Measurements from ENCODE around the gene AXIN1. TPM values are rescaled to one million over a fixed set of nuclear protein-coding genes. Genes with fewer than 3 reads are reported as not detected.

The AXIN1 gene
- polyA plus RNA-seq, 1 experiment = 3.5 TPM

DNA sequence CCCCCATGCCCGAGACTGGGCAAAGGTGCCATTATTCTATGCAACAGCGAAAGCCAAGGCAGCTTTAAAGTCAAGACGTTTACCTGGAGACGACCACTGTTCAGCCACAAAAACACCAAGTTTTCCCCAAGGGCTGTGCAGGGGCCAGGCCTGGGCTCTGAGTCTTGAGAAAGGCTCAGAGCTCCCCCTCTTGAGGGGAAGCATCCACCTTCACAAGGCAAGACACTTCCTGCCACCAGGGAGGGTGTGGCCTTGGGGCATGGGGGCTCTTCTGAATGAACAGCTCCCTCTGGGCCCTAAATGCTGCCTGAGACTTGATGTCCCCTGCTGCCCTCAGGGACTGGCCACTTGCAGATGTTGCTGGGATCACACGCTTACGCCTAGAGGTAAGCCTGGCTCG, 43.0 kb downstream of the AXIN1 start:
- Histone ChIP-seq H3K27ac (ENCODE audit: low read depth, low read length) (no peak overlapping the region), H3K4me3 (ENCODE audit: low read depth, low read length) (no peak overlapping the region), H3K27me3 (ENCODE audit: control insufficient read depth, insufficient read depth, low read length) (no peaks in the 10 kb centered on the region), H3K9me3 (ENCODE audit: control insufficient read depth, insufficient read depth, low read length) (no peaks in the 10 kb centered on the region)
- DNase-seq (ENCODE audit: low read depth, low spot score) = no peak
- ChIA-PET POLR2A (no interaction called here), CTCF (no interaction called here)
- TF ChIP-seq, protein P1, sequence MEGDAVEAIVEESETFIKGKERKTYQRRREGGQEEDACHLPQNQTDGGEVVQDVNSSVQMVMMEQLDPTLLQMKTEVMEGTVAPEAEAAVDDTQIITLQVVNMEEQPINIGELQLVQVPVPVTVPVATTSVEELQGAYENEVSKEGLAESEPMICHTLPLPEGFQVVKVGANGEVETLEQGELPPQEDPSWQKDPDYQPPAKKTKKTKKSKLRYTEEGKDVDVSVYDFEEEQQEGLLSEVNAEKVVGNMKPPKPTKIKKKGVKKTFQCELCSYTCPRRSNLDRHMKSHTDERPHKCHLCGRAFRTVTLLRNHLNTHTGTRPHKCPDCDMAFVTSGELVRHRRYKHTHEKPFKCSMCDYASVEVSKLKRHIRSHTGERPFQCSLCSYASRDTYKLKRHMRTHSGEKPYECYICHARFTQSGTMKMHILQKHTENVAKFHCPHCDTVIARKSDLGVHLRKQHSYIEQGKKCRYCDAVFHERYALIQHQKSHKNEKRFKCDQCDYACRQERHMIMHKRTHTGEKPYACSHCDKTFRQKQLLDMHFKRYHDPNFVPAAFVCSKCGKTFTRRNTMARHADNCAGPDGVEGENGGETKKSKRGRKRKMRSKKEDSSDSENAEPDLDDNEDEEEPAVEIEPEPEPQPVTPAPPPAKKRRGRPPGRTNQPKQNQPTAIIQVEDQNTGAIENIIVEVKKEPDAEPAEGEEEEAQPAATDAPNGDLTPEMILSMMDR (IDR thresholded peaks at IDR 0.05; ENCODE audit: low read depth, low read length) = no peak

DNA sequence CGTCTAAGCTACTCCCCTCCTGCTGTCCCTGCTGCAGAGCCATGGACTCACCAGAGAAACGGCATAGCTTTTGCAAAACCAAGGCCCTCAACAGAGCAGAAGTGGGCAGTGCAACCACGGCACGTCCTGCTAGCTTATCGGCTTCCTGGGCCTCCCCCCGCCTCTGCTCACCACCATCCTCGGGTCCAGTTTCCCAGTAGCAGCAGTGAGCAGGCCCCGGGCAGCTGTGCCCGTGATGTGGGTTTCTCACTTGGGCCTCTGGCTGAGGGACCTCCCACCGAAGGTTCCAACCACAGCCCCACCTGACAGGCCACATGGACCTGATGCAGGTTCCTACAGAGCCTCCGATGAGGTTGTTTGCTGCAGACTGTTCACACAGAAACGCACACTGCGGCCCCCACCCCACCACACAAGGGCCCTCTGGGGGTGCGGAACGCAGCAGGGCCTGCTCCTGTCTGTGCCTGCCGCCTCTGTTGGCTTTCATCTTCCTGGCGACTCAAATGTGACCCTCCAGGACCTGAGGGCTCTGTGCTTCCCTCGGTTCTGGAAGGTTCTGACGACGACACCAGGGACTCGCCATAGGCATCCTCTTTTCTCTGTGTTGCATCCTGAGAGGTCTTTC, 44.7 kb downstream of the AXIN1 start:
- Histone ChIP-seq H3K4me3 (ENCODE audit: low read depth, low read length) (no peak overlapping the region), H3K9me3 (ENCODE audit: control insufficient read depth, insufficient read depth, low read length) (no peaks in the 10 kb centered on the region), H3K27me3 (ENCODE audit: control insufficient read depth, insufficient read depth, low read length) (no peaks in the 10 kb centered on the region), H3K27ac (ENCODE audit: low read depth, low read length) (no peak overlapping the region)
- CTCF ChIA-PET = no interaction called here
- no peak for DNase-seq (ENCODE audit: low read depth, low spot score)
- TF ChIP-seq, protein P1 (IDR thresholded peaks at IDR 0.05; ENCODE audit: low read depth, low read length) = no peak
- POLR2A ChIA-PET = no interaction called here

GRCh38 chr16:306911-307370, 45.6 kb downstream of the AXIN1 start:
- Histone ChIP-seq H3K4me3 (ENCODE audit: low read depth, low read length) (no peak overlapping the region), H3K9me3 (ENCODE audit: control insufficient read depth, insufficient read depth, low read length) (no peaks in the 10 kb centered on the region; the same call in 1 of the 2 replicates), H3K27me3 (ENCODE audit: control insufficient read depth, insufficient read depth, low read length) (no peaks in the 10 kb centered on the region), H3K27ac (ENCODE audit: low read depth, low read length) (no peak overlapping the region)
- CTCF ChIA-PET = no interaction called here
- TF ChIP-seq, protein P1 (IDR thresholded peaks at IDR 0.05; ENCODE audit: low read depth, low read length) = no peak
- POLR2A ChIA-PET = no interaction called here
- DNase-seq (ENCODE audit: low read depth, low spot score) = no peak

DNA sequence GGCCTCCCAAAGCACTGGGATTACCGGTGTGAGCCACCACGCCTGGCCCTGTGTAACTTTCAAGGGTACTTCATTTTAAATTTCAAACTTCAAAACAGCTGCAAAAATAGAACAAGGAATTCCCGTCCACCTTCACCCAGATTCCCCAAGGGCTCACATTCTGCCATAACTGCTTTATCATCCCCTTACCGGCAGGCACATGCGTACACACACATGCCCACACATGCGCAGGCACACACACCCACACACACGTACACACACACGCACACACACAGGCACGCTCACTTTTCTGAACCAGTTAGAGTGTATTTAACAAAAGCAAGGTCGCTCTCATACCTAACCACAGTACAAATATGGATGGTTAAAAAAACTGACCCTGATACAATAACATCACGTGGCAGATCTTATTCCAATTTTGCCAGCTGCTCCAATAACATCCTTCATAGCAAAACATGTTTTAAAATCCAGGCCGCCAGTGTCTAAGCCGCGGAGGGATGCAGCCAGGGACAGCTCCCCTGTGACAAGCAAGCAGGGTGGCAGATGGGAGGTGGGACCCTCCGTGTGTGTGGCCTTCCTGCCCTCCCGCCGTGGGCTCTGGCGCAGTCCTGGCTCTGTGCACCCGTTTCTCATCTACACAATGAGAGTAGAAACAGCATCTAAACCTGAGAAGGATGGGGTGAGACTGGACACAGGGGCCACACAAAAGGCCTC, 46.5 kb downstream of the AXIN1 start:
- CTCF ChIA-PET = no interaction called here

More for the DNA sequence above, 46.5 kb downstream of the AXIN1 start:
- POLR2A ChIA-PET = interaction anchor here (0.7 kb wide), 1 partner anchor 19 kb away, joined by 3 read pairs; no protein-coding TSS in a partner anchor
- Histone ChIP-seq H3K4me3 (ENCODE audit: low read depth, low read length) (no peak overlapping the region), H3K9me3 (ENCODE audit: control insufficient read depth, insufficient read depth, low read length) (no peaks in the 10 kb centered on the region; the same call in 1 of the 2 replicates), H3K27ac (ENCODE audit: low read depth, low read length) (no peak overlapping the region), H3K27me3 (ENCODE audit: control insufficient read depth, insufficient read depth, low read length) (no peaks in the 10 kb centered on the region)
- no peak for DNase-seq (ENCODE audit: low read depth, low spot score)
- TF ChIP-seq, protein P1 (IDR thresholded peaks at IDR 0.05; ENCODE audit: low read depth, low read length) = no peak
